DND-41 (cell line): ENCODE results near the gene ARHGAP4.

Experiments
- ATAC-seq: fragments of 200-7000 bp; cut with Tn5 transposase; 3 replicates; pipeline ENCODE4 v1.9.1; 2021; ENCODE audit warnings: low read depth; ENCODE audit not compliant: insufficient read depth
- DNase-seq: peaks from one replicate; pipeline ENCODE4 v3.0.0-alpha.2; 2020
- H2AFZ ChIP-seq: 2 replicates; pipeline ENCODE4 v1.6.0; 2012; ENCODE audit warnings: low read depth, low read length
- H3K27ac ChIP-seq: 2 replicates; pipeline ENCODE4 v1.5.1; 2012; ENCODE audit warnings: low read length, inconsistent platforms
- H3K27me3 ChIP-seq: fragments of 200-600 bp; sonication (generic); 2 replicates; pipeline ENCODE4 v1.6.0; 2012; ENCODE audit warnings: low read length, mild to moderate bottlenecking, inconsistent platforms; ENCODE audit not compliant: insufficient read depth, poor library complexity
- H3K36me3 ChIP-seq: 2 replicates; pipeline ENCODE4 v1.5.1; 2012; ENCODE audit warnings: low read length, inconsistent platforms; ENCODE audit not compliant: insufficient read depth
- H3K4me1 ChIP-seq: 2 replicates; pipeline ENCODE4 v1.5.1; 2012; ENCODE audit warnings: mild to moderate bottlenecking, low read length; ENCODE audit not compliant: insufficient read depth
- H3K4me2 ChIP-seq: 2 replicates; pipeline ENCODE4 v1.6.0; 2012; ENCODE audit warnings: mild to moderate bottlenecking, moderate library complexity, low read length, inconsistent platforms; ENCODE audit not compliant: insufficient read depth
- H3K4me3 ChIP-seq, 2 experiments: fragments of 200-600 bp in 1 of 2; shearing (Covaris generic) in 1 of 2; 2 replicates each; pipeline ENCODE4 v1.5.1; 2012 to 2016; ENCODE audit warnings: inconsistent platforms in 2 of 2, low read length in 2 of 2, mild to moderate bottlenecking in 2 of 2, low read depth in 1 of 2, moderate library complexity in 1 of 2
- H3K79me2 ChIP-seq: 2 replicates; pipeline ENCODE4 v1.6.0; 2012; ENCODE audit warnings: low read length, inconsistent platforms; ENCODE audit not compliant: insufficient read depth
- H3K9ac ChIP-seq: 2 replicates; pipeline ENCODE4 v1.6.0; 2012; ENCODE audit warnings: low read depth, mild to moderate bottlenecking, inconsistent platforms, low read length, moderate library complexity
- H3K9me3 ChIP-seq: 2 replicates; pipeline ENCODE4 v1.5.1; 2012; ENCODE audit warnings: low read length, moderate library complexity, mild to moderate bottlenecking, inconsistent platforms; ENCODE audit not compliant: insufficient read depth, severe bottlenecking
- H4K20me1 ChIP-seq: 2 replicates; pipeline ENCODE4 v1.6.0; 2012; ENCODE audit warnings: low read length; ENCODE audit not compliant: insufficient read depth
- EZH2 ChIP-seq: IDR thresholded peaks from 3 replicates; pipeline ENCODE4 v1.6.1; 2012; ENCODE audit warnings: borderline replicate concordance, low read depth, mild to moderate bottlenecking, moderate library complexity, low read length, inconsistent platforms; ENCODE audit not compliant: severe bottlenecking
- TF ChIP-seq, protein P1 (sequence below): IDR thresholded peaks from 2 replicates; pipeline ENCODE4 v1.5.1; 2012; ENCODE audit warnings: borderline replicate concordance, low read length, moderate library complexity, mild to moderate bottlenecking; ENCODE audit not compliant: poor library complexity, severe bottlenecking; ENCODE audit errors: extremely low read depth

The ARHGAP4 gene

DNA sequence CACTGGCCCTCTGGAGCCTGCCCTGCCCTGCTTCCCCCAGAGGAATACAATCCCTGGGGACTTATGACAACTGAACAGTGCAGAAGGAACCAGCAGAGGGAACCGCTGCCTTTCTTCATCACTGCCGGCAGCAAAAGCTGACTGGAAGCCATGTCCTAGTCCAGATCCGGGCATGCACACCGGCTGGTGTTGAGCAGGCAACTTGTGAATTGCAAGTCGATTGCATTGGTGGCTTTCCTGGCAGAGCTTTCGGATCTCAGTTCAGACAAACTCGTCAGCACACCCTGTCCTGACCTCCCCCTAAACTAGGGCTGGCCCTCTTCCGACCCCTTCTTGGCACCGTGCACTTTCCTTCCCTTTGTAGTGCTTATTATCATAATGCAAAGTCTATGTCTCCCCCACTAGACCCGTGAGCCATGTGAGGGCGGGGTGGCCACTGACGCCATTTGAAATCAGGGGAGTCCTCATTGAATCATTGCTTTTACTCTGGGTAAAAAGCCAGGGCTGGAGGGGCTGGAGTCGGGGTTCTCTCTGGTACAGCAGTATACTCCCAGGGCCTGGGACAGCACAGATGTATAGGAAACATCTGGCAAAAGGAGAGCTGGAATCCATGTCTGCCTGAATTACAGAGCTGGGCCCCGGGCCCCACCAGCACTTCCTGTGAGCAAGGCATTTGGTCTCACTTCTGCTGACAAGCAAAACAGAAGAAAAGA lies 1.8 kb downstream of the ARHGAP4 start:
- Histone ChIP-seq H3K9me3 (no peaks in the 10 kb centered on the region), H3K9ac (peak overlapping the region; percentile 99), H3K27me3 (no peaks in the 10 kb centered on the region), H3K27ac (peak overlapping the region; percentile 100), H2AFZ (no peak overlapping the region), H3K79me2 (peaks cover 76% of the 10 kb centered on the region), H3K4me1 (peaks cover 55% of the 10 kb centered on the region), H3K4me2 (peak overlapping the region; percentile 74), H4K20me1 (peaks cover 34% of the 10 kb centered on the region), H3K4me3 (peak overlapping the region; percentile 64 to 85; a peak in 3 of 4 replicates), H3K36me3 (peaks cover 58% of the 10 kb centered on the region)
- DNase-seq (peak; percentile 66), ATAC-seq (no peak)
- no peak for TF ChIP-seq EZH2
- TF ChIP-seq, protein P1, sequence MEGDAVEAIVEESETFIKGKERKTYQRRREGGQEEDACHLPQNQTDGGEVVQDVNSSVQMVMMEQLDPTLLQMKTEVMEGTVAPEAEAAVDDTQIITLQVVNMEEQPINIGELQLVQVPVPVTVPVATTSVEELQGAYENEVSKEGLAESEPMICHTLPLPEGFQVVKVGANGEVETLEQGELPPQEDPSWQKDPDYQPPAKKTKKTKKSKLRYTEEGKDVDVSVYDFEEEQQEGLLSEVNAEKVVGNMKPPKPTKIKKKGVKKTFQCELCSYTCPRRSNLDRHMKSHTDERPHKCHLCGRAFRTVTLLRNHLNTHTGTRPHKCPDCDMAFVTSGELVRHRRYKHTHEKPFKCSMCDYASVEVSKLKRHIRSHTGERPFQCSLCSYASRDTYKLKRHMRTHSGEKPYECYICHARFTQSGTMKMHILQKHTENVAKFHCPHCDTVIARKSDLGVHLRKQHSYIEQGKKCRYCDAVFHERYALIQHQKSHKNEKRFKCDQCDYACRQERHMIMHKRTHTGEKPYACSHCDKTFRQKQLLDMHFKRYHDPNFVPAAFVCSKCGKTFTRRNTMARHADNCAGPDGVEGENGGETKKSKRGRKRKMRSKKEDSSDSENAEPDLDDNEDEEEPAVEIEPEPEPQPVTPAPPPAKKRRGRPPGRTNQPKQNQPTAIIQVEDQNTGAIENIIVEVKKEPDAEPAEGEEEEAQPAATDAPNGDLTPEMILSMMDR, result peak; percentile 67

DNA sequence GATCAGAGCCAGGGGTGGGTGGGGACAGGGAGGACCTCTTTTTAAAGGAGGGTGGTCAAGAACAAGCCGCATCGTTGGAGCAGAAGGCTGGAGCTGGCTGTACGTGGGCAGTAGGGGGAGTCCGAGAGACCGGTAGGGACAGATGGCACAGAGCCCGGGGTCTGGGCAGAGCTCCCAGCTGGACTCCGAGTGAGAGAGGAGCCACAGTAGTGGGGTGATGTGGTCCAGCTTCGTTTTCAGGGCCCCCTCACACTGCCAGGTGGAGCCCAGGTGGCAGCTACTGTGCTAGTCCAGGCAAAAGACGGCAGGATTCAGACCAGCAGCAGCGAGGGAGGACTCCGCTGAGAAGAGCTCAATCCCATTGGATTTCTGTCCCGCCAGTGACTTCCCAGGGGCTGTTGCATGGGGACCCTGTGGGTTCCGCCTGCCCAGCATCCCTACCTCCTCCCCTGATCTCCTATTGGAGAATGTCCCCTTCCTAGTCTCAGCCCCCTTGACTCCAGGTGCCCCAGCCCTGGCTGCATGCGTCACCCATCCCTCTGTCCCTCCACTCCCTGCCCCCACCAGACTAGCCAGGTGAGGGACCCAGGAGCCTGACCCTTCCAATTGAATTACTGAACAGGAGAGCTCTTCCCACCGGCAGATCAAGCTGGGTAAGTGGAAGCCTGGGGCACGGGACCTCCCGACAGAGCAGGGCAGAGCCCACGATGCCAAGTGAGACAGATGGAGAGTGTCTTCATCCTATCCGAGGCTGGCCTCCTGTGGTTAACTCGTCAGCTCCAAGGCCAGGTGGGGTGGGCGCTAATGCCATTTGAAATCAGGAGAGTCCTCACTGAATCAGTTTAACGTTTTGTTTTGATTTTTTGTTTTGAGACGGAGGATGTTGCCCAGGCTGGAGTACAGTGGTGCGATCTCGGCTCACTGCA lies 2.9 kb downstream of the ARHGAP4 start:
- Histone ChIP-seq H3K4me2 (peak overlapping the region; percentile 74), H3K27ac (peak overlapping the region; percentile 57)
- no peak for ATAC-seq

DNA sequence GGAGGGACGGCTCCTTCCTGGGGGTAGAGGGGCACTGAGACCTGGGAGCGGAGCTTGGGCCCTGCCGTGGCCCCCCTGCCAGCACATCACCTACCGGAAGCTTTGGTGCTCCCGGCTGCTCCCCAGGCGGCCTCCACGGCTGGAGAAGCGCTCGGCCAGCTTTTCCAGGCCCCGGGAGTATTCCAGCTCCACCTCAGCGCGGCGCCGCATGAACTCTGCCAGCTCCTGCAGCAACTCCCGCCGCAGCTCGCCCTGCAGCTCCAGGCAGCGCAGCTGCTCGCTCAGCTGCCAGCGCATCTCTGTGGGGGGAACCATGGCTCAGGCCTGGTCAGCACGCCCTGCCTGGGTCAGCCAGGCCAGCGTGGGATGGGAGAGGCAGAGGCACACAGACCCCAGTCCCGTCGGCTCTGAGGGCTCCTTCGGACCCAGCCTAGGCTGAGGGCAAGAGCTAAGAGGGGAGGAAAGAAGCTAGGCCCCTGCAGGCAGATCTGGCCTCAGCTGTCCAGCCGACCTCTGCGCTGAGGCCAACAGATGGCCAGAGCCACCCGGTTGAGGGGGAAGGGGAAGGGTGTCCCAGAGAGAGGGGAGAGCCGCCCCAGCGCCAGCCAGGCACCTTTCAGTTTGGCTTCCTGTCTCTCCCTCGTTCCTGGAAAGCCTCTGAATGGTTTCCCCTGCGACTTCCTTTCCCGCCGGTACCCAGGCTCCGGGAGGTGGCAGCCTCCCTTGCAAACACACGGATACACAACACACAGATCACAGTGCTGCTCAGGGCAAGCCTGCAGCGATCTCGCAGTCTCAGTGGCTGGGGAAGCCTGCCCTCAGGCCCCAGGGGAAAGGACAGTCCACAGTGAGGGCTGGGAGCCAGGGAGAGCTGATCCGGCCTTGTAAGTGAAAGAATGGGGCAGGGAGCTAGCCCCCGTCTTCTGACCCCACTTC lies 4.3 kb downstream of the ARHGAP4 start:
- TF ChIP-seq, protein P1, result no peak
- TF ChIP-seq EZH2, result no peak
- DNase-seq (peak; percentile 62), ATAC-seq (peak; percentile 7; the same call in 1 of the 3 replicates)
- peaks cover 77% of the 10 kb centered on the region for H3K36me3 ChIP-seq
- H2AFZ ChIP-seq, result no peak overlapping the region
- H3K4me2 ChIP-seq, result peak overlapping the region; percentile 12; the same call in 1 of the 2 replicates
- peaks cover 41% of the 10 kb centered on the region for H3K4me1 ChIP-seq
- peaks cover 70% of the 10 kb centered on the region for H3K79me2 ChIP-seq
- H3K9me3 ChIP-seq, result no peaks in the 10 kb centered on the region
- H3K27me3 ChIP-seq, result no peaks in the 10 kb centered on the region
- H3K27ac ChIP-seq, result peak overlapping the region; percentile 56; the same call in 1 of the 2 replicates
- 0 out of 4 replicates have a peak overlapping the region, but pooled peaks of 1 of the 2 experiments have one; percentile 64 for H3K4me3 ChIP-seq
- no peak overlapping the region; the same call in 1 of the 2 replicates for H3K9ac ChIP-seq
- H4K20me1 ChIP-seq, result peaks cover 34% of the 10 kb centered on the region

More for the DNA sequence above, 2.9 kb downstream of the ARHGAP4 start:
- Histone ChIP-seq H3K9me3 (no peaks in the 10 kb centered on the region), H4K20me1 (peaks cover 34% of the 10 kb centered on the region), H3K36me3 (peaks cover 68% of the 10 kb centered on the region), H3K27me3 (no peaks in the 10 kb centered on the region), H3K4me1 (peaks cover 48% of the 10 kb centered on the region), H3K9ac (peak overlapping the region; percentile 99), H2AFZ (no peak overlapping the region), H3K4me3 (peak overlapping the region in 1 of 2 experiments; percentile 64; a peak in 2 of 4 replicates), H3K79me2 (peaks cover 72% of the 10 kb centered on the region)
- TF ChIP-seq, protein P1, result no peak
- DNase-seq, result no peak
